GM13977 (cell line): ENCODE measurements around the gene UNC13B.

Experiments
- DNase-seq: peaks from one replicate; pipeline ENCODE4 v3.0.0; 2012; ENCODE audit warnings: low spot score
- in situ Hi-C: fragments of 300-500 bp; cut with MboI; formaldehyde crosslinking; loops from one replicate; pipeline ENCODE4 v1.12.0; 2022; ENCODE audit warnings: low sequenced_read_pairs, low pct_unique_long_range_greater_than_20kb, mixed read lengths, inconsistent platforms; ENCODE audit not compliant: unreplicated experiment
- TF ChIP-seq, protein P1 (sequence below): IDR thresholded peaks from 2 replicates; pipeline ENCODE4 v1.5.1; 2012; ENCODE audit warnings: mild to moderate bottlenecking, control low read depth; ENCODE audit not compliant: insufficient read depth; ENCODE audit errors: extremely low read depth, missing control alignments

UNC13B gene

DNA sequence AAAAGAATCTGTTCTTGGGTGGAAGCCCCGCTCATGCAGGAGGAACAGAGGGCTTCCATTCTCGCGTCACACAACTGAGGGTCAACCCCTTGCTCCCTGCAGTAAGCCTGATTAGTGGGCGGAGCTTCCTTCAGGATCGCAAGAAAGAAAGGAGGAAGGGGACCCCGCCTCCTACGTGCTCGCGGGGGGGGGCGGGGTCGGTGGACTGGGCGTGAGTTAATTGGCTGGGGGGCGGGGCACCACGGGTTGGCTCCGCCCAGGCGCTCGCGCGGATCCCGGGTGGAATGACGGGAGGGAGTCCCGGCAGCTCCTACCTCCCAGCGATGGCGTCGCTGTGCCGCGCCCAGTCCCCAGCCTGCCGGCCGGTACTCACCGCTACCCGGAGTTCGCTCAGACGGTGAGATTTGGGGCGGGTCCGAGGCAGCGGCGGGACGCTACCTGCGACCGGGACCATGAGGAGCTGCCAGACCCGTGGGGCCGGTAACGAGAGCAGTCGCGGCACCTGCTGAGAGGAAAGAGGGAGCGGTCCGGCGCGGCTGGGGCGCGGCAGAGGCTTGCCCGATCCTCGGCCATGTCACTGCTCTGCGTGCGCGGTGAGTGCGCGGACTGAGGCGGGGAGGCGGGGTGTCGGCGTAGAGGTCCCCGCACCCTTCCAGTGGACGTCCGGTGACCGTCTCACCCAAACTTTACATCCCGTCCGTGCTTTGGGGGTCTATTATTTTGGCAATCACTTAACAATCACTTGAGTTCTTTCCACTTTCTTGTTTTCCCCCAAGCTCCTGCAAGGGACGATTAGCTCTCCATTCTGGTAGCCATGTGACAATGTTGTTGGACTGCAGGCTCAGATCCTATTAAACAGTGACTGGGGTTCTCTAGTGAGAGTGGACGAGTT is at the start of gene UNC13B:
Gene UNC13B, plus strand, starts transcription at position 297 of the 892 bp plus-strand sequence. Its CDS starts 275 bp downstream, at position 572.
- in situ Hi-C loops, result no loop called here
- DNase-seq, result peak; percentile 79
- TF ChIP-seq, protein P1, sequence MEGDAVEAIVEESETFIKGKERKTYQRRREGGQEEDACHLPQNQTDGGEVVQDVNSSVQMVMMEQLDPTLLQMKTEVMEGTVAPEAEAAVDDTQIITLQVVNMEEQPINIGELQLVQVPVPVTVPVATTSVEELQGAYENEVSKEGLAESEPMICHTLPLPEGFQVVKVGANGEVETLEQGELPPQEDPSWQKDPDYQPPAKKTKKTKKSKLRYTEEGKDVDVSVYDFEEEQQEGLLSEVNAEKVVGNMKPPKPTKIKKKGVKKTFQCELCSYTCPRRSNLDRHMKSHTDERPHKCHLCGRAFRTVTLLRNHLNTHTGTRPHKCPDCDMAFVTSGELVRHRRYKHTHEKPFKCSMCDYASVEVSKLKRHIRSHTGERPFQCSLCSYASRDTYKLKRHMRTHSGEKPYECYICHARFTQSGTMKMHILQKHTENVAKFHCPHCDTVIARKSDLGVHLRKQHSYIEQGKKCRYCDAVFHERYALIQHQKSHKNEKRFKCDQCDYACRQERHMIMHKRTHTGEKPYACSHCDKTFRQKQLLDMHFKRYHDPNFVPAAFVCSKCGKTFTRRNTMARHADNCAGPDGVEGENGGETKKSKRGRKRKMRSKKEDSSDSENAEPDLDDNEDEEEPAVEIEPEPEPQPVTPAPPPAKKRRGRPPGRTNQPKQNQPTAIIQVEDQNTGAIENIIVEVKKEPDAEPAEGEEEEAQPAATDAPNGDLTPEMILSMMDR, result no peak

DNA sequence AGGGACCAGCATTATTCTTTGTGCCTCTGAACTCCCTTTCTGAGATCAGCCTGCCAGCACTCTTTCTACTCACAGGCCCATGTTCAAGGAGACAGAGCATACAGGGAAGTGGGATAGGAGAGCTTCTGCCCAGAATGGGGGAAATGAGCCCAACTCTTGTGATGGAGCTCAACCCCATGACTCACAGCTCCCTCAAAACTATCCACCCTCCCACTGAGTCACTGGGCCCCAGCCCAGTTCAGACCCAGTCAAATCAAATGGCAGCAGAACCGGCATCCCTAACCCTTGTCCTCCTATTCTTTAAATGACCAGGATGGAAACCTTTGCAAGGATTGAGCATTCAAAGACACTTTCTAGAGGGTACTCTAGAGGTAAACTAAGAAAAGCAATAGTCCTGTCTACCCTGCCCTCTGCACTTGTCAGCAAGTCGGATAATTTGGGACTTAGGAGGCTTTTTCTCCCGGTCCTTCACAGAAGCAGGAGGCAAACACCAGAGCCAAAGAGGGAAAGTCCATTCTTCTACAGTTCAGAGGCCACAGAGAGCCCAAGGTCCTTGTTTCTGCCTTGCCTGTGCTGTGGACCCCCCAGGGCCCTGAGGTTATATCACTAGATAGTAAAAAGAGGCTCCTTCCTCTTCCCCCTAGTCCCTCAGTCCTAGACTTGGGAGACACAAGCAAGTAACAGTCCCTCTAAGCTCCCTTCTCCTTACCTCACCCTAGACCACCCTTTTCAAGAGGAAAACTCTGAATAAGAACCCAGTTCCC is 49.4 kb upstream of the UNC13B start:
- in situ Hi-C loops, result no loop called here
- DNase-seq, result no peak
- TF ChIP-seq, protein P1, result no peak

DNA sequence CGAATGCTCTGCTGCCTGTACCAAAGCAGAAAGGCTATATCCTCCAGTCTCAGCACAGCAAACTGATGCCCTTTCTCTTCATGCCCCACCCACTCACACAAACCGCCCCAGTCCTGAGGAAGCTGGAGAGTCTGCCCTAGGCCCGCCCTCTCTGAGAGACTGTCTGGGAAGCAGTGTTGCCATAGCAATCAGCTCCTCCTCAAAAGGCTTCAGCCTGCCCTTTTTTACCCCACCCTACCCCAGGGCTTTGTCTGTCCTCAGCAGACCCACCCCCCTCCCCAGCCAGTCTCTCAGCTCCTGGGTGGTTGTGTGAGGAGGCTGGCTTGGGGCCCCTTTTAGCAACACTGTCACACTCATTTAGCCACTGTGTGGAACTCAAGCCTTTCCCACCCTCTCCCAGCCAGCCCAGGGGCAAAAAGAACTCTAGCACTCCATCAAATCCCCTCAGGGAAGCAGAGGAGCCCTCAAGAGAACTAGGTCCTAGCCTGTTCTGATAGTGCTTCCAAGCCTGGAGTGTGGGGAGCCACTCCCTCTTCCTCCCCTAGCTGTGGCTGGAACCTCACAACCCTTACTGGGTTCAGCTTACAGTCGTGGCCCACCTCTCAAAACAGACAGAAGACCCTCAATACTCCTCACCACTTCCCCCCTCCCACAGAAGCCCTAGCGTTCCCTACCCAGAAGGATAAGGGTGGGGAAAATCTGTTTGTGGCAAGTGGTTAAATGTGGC is 47.5 kb upstream of the UNC13B start:
- peak; percentile 54 for DNase-seq
- TF ChIP-seq, protein P1, result no peak
- in situ Hi-C loops, result no loop called here

DNA sequence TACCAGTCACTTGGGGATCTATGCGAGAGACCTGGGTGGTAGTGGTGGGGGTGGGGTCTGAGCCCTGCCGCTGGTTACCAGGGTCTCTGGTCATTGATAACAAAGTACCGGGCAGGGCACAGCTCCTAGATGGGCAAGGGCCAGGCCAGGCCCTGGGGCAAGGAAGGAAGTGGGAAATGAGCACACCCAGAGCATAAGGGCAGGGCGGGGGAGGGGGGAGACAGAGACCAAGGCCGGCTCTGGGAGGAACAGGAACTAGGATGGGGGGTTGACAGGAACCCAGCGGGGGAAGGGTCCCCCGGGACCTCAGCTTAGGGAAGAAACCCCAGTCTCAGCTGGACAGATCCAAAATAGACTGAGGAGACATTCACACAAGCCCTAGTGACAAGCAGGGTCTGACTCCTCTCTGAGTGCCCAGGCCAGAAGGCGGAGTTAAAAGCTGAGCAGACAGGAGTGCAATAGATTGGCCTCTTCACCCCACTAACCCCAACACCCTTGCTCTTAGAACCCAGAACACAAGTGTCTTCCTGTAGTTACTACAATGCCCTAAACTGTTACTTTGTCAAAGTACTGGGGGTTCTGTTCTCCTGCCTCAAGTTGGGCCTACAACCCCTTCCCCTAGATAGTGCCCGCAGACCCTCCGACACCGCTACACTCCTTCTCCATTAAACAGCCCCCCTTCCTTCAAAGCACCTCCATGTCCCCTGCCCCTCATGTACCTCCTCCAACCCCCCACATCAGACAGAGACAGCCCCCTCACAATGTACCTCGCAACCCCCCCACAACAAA is 46.8 kb upstream of the UNC13B start:
- in situ Hi-C loops, result no loop called here
- DNase-seq, result no peak
- TF ChIP-seq, protein P1, result no peak

DNA sequence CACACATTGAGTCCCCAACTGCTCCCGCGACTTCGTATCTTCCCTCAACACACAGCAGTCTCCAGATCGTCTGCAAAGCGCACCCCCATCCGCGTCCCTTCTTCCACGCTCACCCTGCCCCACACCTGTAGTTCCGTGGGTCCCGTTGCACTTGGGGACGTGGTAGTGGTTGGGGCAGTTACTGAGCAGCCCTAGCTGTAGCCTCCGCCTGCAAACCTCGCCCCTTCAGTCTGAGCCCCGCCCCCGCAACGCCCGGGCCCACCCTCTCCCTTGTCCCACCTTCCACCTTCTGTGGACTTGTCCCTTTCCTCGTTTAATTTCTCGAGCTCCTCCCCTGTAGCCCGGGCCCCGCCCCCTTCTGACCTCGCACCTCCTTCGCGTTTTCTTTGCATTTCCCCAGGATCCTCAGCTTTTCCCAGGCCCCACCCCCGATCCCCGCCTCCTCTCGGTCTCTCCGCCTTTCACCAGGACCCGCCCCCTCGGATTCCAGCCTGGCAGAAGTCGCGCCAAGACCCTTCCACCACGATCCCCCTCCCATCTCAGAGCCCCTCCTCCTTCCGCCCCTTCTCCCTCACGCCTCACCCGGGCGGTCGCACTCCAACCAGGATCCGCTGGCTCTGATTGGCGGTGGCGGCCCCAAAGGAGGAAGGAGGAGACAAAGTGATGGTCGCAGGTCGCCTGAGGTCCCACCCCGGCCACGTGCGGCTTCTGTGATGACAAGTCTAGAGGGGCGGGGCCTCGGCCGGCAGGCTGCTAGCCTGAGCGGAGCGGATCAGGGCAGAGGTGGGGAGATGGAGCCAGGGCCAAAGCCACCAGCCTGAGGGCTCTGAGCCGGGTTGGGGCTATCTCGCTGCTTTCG is 45.9 kb upstream of the UNC13B start, which contains the start of gene ATOSB:
Gene ATOSB, minus strand, starts transcription at position 183 of the 859 bp plus-strand sequence. CDS start 7,588 bp downstream, outside the sequence.
- TF ChIP-seq, protein P1, result no peak
- in situ Hi-C loops, result no loop called here
- DNase-seq, result peak; percentile 91
